AG10803 (cell line): Measurements from ENCODE around the gene UTP4.
A peak's percentile ranks its signal among the peaks of the same experiment; 100 is the strongest.
"Not testable (repeated sequence)": the region's sequence is repeated elsewhere in the genome, so short reads cannot be mapped to it uniquely, and the experiment has no call there.

ENCODE experiments used
- DNase-seq: peaks from one replicate; pipeline ENCODE4 v3.0.0; 2010; ENCODE audit warnings: low read depth
- H3K4me3 ChIP-seq: 2 replicates; pipeline ENCODE4 v1.5.1; 2011; ENCODE audit warnings: mild to moderate bottlenecking, low read length, control low read depth
- TF ChIP-seq, protein P1 (sequence below): conservative IDR thresholded peaks from 2 replicates; pipeline ENCODE4 v1.5.1; 2011; ENCODE audit warnings: mild to moderate bottlenecking, low read length, control low read depth, inconsistent platforms

The UTP4 gene

DNA sequence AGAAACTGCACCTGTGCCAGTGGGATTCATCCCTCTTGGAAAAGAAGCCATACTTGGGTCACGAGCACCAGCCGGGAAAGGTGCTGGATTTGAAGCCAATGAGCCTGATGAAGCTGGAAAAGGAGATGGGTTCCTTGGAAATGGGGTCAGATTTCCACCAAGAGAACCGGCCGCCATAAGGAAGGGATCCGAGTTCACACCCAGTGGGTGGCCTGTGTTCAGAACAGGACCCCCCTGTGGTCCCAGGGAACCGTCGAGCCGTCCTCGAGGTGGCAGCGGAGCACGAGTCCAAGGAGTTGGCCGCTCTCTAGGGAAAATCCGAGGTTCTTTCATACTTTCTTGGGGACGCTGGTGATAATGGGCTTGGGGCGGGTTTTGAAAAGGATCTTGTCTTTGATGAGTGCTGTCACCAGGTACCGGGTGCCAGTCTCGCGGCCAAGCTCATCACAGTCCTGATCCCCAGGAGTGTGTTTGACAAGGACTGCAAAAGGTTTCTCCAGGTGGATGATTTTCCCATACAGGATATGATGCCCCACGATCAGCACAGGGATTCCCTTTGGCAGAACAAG is 12.3 kb upstream of the UTP4 start:
- no peak overlapping the region for H3K4me3 ChIP-seq
- DNase-seq = no peak
- TF ChIP-seq, protein P1, sequence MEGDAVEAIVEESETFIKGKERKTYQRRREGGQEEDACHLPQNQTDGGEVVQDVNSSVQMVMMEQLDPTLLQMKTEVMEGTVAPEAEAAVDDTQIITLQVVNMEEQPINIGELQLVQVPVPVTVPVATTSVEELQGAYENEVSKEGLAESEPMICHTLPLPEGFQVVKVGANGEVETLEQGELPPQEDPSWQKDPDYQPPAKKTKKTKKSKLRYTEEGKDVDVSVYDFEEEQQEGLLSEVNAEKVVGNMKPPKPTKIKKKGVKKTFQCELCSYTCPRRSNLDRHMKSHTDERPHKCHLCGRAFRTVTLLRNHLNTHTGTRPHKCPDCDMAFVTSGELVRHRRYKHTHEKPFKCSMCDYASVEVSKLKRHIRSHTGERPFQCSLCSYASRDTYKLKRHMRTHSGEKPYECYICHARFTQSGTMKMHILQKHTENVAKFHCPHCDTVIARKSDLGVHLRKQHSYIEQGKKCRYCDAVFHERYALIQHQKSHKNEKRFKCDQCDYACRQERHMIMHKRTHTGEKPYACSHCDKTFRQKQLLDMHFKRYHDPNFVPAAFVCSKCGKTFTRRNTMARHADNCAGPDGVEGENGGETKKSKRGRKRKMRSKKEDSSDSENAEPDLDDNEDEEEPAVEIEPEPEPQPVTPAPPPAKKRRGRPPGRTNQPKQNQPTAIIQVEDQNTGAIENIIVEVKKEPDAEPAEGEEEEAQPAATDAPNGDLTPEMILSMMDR = no peak

DNA sequence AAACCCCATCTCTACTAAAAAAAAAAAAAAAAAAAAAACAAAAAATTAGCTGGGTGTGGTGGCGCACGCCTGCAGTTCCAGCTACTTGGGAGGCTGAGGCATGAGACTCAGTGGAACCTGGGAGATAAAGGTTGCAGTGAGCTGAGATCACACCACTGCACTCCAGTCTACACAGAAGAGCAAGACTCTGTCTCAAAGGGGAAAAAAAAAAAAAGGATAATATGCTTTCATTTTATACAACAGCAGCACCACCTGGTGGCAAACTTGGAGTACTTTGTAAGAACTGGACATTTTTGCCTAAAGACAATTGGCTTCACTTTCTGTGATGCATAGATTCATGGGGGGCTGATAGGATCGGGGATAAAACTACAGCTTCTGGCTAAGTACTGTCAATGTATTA is 8.5 kb upstream of the UTP4 start:
- no peak overlapping the region for H3K4me3 ChIP-seq
- peak; percentile 72 for DNase-seq
- TF ChIP-seq, protein P1 = peak; percentile 74

DNA sequence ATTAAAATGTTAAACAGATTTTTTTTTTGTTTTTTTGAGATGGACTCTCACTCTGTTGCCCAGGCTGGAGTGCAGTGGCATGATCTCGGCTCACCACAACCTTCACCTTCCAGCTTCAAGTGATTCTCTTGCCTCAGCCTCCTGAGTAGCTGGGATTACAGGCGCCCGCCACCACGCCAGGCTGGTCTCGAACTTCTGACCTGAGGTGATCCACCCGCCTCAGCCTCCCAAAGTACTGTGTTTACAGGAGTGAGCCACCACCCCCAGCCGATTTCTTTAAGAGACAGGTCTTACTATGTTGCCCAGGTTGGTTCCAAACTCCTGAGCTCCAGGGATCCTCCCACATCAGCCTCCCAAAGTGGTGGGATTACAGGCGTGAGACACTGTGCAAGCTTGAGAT is 8.0 kb upstream of the UTP4 start:
- not testable (repeated sequence) for H3K4me3 ChIP-seq, DNase-seq

DNA sequence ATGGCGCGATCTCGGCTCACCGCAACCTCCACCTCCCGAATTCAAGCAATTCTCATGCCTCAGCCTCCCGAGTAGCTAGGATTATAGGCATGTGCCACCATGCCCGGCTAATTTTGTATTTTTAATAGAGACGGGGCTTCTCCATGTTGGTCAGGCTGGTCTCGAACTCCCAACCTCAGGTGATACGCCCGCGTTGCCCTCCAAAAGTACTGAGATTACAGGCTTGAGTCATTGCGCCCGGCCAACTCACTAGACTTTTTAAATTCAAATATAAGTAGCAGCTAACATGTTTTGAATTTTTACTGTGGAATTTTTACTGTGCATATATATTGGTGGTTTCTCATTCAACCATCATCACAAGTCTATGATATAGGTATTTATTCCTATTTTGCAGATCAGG is 7.5 kb upstream of the UTP4 start:
- not testable (repeated sequence) for H3K4me3 ChIP-seq, DNase-seq

DNA sequence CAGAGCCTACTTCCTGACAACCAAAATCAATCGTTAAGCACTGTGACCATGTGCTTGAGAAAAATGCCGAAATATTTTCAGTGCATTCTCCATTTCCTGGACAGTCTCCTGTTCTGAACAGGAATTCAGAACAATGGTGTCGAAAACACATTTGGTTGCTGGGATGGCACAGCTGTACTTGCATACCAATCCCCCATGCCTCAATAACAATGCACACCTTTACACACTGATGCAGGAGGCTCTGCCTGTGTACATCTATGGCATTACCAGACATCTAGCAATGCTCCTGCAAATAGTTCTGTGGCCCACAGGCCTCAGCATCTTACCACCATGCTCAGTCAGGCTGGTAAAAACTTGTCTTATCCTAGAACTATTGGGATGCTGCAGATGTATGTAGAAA is 6.2 kb upstream of the UTP4 start:
- TF ChIP-seq, protein P1 = no peak
- H3K4me3 ChIP-seq = no peak overlapping the region
- DNase-seq = no peak

DNA sequence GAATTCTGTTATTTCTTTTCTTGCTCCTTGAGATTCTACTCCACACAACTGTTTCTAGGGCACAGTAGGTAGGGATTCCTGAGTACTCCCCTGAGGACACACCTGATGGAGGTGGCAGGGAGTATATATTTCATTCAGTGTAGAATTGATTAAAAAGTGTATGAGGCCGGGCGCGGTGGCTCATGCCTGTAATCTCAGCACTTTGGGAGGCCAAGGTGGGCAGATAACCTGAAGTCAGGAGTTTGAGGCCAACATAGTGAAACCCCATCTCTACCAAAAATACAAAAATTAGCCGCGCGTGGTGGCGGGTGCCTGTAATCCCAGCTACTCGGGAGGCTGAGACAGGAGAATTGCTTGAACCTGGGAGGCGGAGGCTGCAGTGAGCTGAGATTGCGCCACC is 5.6 kb upstream of the UTP4 start:
- DNase-seq, H3K4me3 ChIP-seq: not testable (repeated sequence)

DNA sequence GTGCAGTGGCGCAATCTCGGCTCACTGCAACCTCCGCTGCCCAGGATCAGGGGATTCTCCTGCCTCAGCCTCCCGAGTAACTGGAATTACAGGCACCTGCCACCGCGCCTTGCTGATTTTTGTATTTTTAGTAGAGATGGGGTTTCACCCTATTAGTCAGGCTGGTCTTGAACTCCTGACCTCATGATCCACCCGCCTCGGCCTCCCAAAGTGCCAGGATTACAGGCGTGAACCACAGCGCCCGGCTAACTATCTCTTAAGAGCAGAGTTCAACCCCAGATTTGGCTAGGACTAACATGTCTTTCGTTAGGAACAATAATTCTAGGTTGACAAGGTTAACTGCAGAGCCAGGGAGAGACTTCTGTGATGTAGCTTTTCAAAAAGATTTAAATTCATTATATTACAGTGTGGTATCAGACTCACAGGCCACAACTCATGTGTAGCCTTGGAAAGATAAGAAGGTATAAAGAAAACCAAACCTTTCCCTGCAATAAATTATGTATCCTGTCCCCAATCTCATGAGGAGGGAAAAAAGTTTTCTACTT is 4.4 kb upstream of the UTP4 start:
- H3K4me3 ChIP-seq = no peak overlapping the region
- TF ChIP-seq, protein P1 = no peak
- no peak for DNase-seq

DNA sequence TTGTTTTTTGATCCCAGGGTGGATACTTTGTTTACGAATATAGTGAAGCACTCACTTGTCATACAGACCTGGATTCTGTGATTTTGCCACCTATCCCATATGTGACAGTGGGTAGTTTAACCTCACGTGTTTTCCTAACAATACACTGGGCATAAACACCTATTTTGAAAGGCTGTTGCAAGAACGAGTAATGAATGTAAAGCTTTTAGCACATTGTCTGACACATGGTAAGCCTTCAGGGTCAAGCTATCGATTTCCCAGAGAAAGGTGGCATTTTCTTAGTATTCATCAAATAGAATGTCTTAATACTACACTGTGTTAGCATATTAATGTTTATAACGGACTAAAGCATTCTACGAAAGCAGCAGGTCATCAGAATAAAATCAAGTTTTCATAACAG is 2.0 kb upstream of the UTP4 start:
- peak overlapping the region; percentile 98 for H3K4me3 ChIP-seq
- DNase-seq = no peak

More for the DNA sequence above, 2.0 kb upstream of the UTP4 start:
- TF ChIP-seq, protein P1 = no peak
